SK-N-SH treated with all-trans-retinoic acid at 6 μM for 48 hours (cell line): ENCODE data around the gene SLC28A1.

Experiments used
- BACH2 ChIP-seq: fragments of 250-450 bp; sonication (Bioruptor Pico); IDR thresholded peaks from 2 replicates; pipeline ENCODE4 v1.9.0; 2021; ENCODE audit warnings: mild to moderate bottlenecking, borderline replicate concordance
- CREB5 ChIP-seq: fragments of 250-450 bp; sonication (Bioruptor Pico); IDR thresholded peaks from 2 replicates; pipeline ENCODE4 v1.5.1; 2020; ENCODE audit warnings: low read depth, mild to moderate bottlenecking, moderate library complexity
- CSDC2 ChIP-seq: fragments of 250-450 bp; sonication (Bioruptor Pico); IDR thresholded peaks from 2 replicates; pipeline ENCODE4 v1.5.0; 2020; ENCODE audit warnings: mild to moderate bottlenecking, moderate library complexity
- ESRRG ChIP-seq: fragments of 250-450 bp; sonication (Bioruptor Pico); IDR thresholded peaks from 2 replicates; pipeline ENCODE4 v1.6.1; 2021; ENCODE audit warnings: mild to moderate bottlenecking
- OSR1 ChIP-seq: fragments of 250-450 bp; sonication (Bioruptor Pico); IDR thresholded peaks from 2 replicates; pipeline ENCODE4 v1.8.0; 2022; ENCODE audit warnings: moderate library complexity, mild to moderate bottlenecking, inconsistent platforms
- PATZ1 ChIP-seq: fragments of 250-450 bp; sonication (Bioruptor Pico); IDR thresholded peaks from 2 replicates; pipeline ENCODE4 v1.8.0; 2020; ENCODE audit warnings: mild to moderate bottlenecking, moderate library complexity, borderline replicate concordance
- PPARA ChIP-seq: fragments of 250-450 bp; sonication (Bioruptor Pico); IDR thresholded peaks from 2 replicates; pipeline ENCODE4 v1.5.0; 2020; ENCODE audit warnings: mild to moderate bottlenecking, borderline replicate concordance
- SNAI2 ChIP-seq: fragments of 250-450 bp; sonication (Bioruptor Pico); IDR thresholded peaks from 2 replicates; pipeline ENCODE4 v1.5.0; 2020; ENCODE audit warnings: mild to moderate bottlenecking, moderate library complexity
- TCF4 ChIP-seq: fragments of 250-450 bp; sonication (Bioruptor Pico); IDR thresholded peaks from 2 replicates; pipeline ENCODE4 v1.8.0; 2021; ENCODE audit warnings: mild to moderate bottlenecking, moderate library complexity, borderline replicate concordance
- ZFP3 ChIP-seq: fragments of 250-450 bp; sonication (Bioruptor Pico); IDR thresholded peaks from 2 replicates; pipeline ENCODE4 v1.5.0; 2020; ENCODE audit warnings: mild to moderate bottlenecking, moderate library complexity
- ZNF565 ChIP-seq: fragments of 450-650 bp; formaldehyde crosslinking; conservative IDR thresholded peaks from 2 replicates; pipeline ENCODE4 v1.5.0; 2020; ENCODE audit warnings: low read depth, mild to moderate bottlenecking, moderate library complexity
- ZNF70 ChIP-seq: fragments of 450-650 bp; formaldehyde crosslinking; IDR thresholded peaks from 2 replicates; pipeline ENCODE4 v1.5.0; 2020; ENCODE audit warnings: mild to moderate bottlenecking, moderate library complexity

GRCh38 chr15:84928843-84929168 is 44.3 kb downstream of the SLC28A1 start:
- TF ChIP-seq ZNF70 (CRISPR knock-in tag) (no peak), PATZ1 (no peak), PPARA (CRISPR knock-in tag) (no peak), ZNF565 (CRISPR knock-in tag) (no peak), CREB5 (no peak), ZFP3 (CRISPR knock-in tag) (no peak), BACH2 (CRISPR knock-in tag) (no peak), OSR1 (CRISPR knock-in tag) (no peak), ESRRG (CRISPR knock-in tag) (no peak), CSDC2 (CRISPR knock-in tag) (no peak), TCF4 (no peak), SNAI2 (CRISPR knock-in tag) (no peak)
